Breast epithelium (tissue), 3 donors: ENCODE measurements around the gene COQ8B.

ENCODE experiments used
- CTCF ChIP-seq, 3 donors: fragments of 450-650 bp; IDR thresholded peaks; one replicate each; pipeline ENCODE4 v1.5.1; 2016 to 2017; ENCODE audit warnings: antibody characterized with exemption in 3 of 3, mild to moderate bottlenecking in 3 of 3, moderate library complexity in 3 of 3
- POLR2A ChIP-seq: fragments of 450-650 bp; IDR thresholded peaks from one replicate; pipeline ENCODE4 v1.6.1; 2016; ENCODE audit warnings: antibody characterized with exemption, mild to moderate bottlenecking, moderate library complexity
- POLR2AphosphoS5 ChIP-seq, 3 donors: sonication (generic); formaldehyde crosslinking; IDR thresholded peaks; one replicate each; pipeline ENCODE4 v1.6.1; 2017; ENCODE audit warnings: antibody characterized with exemption in 3 of 3

- TF ChIP-seq CTCF (IDR thresholded peaks at IDR 0.05): no peak
- TF ChIP-seq POLR2AphosphoS5 (IDR thresholded peaks at IDR 0.05): no peak
- no peak for TF ChIP-seq POLR2A
These were observed 20.0 kb upstream of the COQ8B start for GRCh38 chr19:40736661-40737060.
